SK-MEL-5 (cell line): ENCODE results near the gene TMEM213. TPM values are rescaled to one million over a fixed set of nuclear protein-coding genes. Genes with fewer than 3 reads are reported as not detected.

Source experiments
- DNase-seq: peaks from one replicate; pipeline ENCODE4 v3.0.0-alpha.2; 2016; ENCODE audit warnings: low read depth, low spot score
- in situ Hi-C: cut with HindIII; loops from 2 replicates; pipeline ENCODE4 v1.10.0; 2016; ENCODE audit warnings: low sequenced_read_pairs, high pct_unique_total_duplicates, low pct_unique_long_range_greater_than_20kb
- total RNA-seq: library from RNA; depleted of rRNA; stranded (reverse); fragments of >200 nt; shearing (Covaris generic); gene quantifications from 2 replicates; pipeline ENCODE4 v1.2.3, GENCODE V29; 2014

TMEM213 gene
- total RNA-seq, 1 experiment from 2014 or later = not detected

GRCh38 chr7:138825049-138825721 lies 27.4 kb downstream of the TMEM213 start:
- in situ Hi-C loops = no loop called here
- DNase-seq = no peak

- in situ Hi-C loops = no loop called here
- no peak for DNase-seq
Measured at GRCh38 chr7:138828302-138828701, 30.5 kb downstream of the TMEM213 start.

DNA sequence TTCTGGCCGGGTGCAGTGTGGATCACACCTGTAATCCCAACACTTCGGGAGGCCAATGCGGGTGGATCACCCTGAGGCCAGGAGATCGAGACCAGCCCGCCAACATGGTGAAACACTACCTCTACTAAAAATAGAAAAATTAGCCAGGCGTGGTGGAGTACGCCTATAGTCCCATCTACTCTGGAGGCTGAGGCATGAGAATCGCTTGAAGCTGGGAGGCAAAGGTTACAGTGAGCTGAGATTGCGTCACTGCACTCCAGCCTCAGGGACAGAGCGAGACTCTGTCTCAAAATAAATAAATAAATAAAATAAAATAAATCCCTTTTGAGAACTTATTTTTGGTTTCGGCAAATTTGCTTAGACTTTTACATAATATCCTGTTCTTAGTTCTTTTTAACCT lies 31.5 kb downstream of the TMEM213 start:
- no peak for DNase-seq
- in situ Hi-C loops = no loop called here

GRCh38 chr7:138832966-138833365 lies 35.2 kb downstream of the TMEM213 start:
- no peak for DNase-seq
- in situ Hi-C loops = no loop called here

DNA sequence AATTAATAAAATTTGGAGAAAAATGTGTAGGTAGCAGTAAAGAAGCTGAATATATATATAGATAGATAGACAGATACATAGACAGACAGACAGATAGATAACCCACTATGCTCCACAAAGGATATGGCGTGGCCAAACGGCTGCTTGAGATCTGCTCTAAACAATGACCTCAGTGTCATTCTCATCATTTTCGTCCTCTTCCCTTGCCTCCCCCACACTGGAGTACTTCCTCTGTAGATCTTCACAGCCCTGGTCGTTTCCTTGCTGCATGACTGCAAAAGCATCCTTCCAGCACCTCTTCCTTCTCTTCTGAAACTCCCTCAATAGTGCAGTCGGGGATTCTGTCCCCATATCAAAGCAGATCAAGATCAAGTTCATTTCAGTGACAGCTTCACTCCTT lies 35.8 kb downstream of the TMEM213 start:
- in situ Hi-C loops = no loop called here
- no peak for DNase-seq

- in situ Hi-C loops = no loop called here
Measured at GRCh38 chr7:138834583-138834982, 36.8 kb downstream of the TMEM213 start.

DNA sequence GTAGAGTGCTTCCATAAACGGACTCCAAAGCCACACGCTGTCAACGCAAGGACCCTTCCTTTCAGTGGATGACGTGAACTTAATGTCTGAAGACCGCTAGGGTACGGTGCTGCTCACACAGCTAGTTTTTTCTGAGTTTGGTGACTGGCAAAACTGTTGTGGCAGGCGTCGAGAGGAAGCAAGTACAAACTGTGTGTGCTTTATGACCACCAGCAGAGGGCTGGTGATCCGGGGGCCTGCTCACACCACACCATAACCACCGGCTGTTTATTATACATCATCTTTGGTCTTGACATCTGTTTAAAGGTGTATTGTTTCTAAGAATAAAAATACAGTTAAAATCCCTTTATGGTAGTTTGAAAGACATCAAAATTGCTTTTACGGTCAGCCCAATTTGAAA lies 37.3 kb downstream of the TMEM213 start:
- DNase-seq = no peak
- in situ Hi-C loops = no loop called here

More at GRCh38 chr7:138834583-138834982, 36.8 kb downstream of the TMEM213 start:
- DNase-seq = no peak

GRCh38 chr7:138837627-138838026 lies 39.8 kb downstream of the TMEM213 start:
- in situ Hi-C loops = no loop called here
- no peak for DNase-seq

- in situ Hi-C loops = no loop called here
- no peak for DNase-seq
Measured at GRCh38 chr7:138838166-138838565, 40.4 kb downstream of the TMEM213 start.

DNA sequence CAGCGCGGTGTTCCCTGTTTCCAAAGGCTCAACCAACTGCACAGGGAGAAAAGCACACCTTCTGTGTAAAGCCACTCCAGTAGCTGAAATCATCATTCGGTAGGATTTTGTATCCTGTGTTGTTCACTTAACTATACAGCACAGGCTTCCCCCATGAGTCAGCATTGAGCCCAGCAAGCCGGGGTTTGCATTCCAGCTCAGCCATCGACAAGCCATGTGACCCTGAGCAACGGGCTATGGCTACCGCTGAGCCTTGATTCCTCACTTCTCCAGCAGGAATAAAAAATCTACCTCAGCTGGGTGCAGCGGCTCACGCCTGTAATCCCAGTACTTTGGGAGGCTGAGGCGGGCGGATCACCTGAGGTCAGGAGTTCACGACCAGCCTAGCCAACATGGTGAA lies 44.3 kb downstream of the TMEM213 start:
- no peak for DNase-seq
- in situ Hi-C loops = no loop called here

GRCh38 chr7:138843632-138844580 lies 46.1 kb downstream of the TMEM213 start:
- in situ Hi-C loops = no loop called here
- no peak for DNase-seq

DNA sequence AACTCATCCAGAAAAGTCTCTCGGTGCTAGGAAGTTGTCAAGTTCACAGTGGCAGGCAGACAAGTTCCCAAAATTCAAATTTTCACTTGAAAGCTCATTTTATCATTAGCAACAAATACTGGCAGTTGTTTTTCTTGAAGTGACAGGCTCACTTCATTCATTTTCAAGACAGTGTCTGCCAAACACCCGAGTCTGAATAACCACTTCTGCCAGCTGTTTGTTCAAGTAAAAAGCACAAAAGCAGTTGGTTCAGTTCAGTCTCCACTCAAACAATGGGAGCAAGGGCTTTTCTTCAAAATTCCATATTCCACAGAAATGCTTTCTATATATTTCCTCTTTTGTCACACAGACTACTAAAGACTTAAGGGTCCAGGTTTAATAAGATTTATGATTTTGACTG lies 47.9 kb downstream of the TMEM213 start:
- DNase-seq = no peak
- in situ Hi-C loops = no loop called here

GRCh38 chr7:138848056-138848980 lies 50.5 kb downstream of the TMEM213 start:
- in situ Hi-C loops = no loop called here

GRCh38 chr7:138849701-138850100 lies 51.9 kb downstream of the TMEM213 start:
- in situ Hi-C loops = no loop called here
- no peak for DNase-seq

More at GRCh38 chr7:138848056-138848980, 50.5 kb downstream of the TMEM213 start:
- no peak for DNase-seq

GRCh38 chr7:138852469-138852868 lies 54.7 kb downstream of the TMEM213 start:
- no peak for DNase-seq
- in situ Hi-C loops = no loop called here

- no peak for DNase-seq
- in situ Hi-C loops = no loop called here
Measured at GRCh38 chr7:138853448-138853847, 55.7 kb downstream of the TMEM213 start.

DNA sequence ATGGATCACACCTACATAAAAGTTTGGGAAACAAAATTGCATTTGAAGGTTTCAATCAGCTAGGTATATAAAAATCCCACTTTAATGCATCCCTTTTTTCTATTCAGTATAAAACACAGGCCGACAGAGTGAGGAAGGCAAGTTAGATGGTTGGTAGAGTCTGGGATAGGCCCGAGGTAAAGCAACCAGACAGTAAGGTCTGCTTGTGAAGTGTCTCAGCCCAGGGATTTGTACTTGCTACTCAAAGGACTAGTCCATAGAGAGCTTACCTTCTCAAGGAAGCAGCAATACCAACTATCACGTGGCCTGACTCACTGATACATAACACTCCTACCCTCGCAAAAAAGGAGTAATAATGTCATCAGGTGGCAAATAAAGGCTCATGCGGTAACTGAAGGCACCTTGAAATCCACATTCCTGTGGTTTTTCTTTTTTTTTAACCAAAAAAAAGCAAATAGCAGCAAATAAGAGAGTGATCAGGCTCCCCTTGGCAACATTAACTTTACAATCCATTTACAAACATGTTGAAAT lies 56.4 kb downstream of the TMEM213 start:
- no peak for DNase-seq
- in situ Hi-C loops = no loop called here

DNA sequence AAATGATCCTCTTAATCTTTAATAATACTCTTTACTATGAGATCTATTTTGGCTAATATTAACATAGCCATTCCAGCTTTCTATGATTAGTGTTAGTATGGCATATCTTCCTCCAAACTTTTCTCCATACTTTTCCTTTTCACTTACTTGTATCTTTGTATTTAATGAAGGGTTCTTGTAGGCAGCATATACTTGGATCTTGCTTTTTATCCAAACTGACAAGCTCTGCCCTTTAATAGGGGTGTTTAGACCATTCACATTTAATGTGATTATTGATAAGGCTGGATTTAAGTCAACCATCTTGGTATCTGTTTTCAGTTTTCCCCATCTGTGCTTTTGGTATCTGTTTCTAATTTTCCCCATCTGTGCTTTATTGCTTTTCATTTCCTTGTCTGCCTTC lies 59.9 kb downstream of the TMEM213 start:
- no peak for DNase-seq

More for the DNA sequence above, 59.9 kb downstream of the TMEM213 start:
- in situ Hi-C loops = no loop called here
